Panc1 (cell line): Measurements from ENCODE around the gene EMSY.

ENCODE experiments used
- POLR2AphosphoS5 ChIP-seq: IDR thresholded peaks from 2 replicates; pipeline ENCODE4 v1.6.1; 2012; ENCODE audit warnings: mild to moderate bottlenecking, low read depth, low read length, moderate library complexity
- REST ChIP-seq, 2 experiments: IDR thresholded peaks; 2 replicates each; pipeline ENCODE4 v1.6.1; 2011 to 2012; ENCODE audit warnings: low read depth in 2 of 2, control low read depth in 1 of 2, low read length in 1 of 2, mild to moderate bottlenecking in 1 of 2, moderate library complexity in 1 of 2; ENCODE audit not compliant: insufficient read depth in 1 of 2
- SIN3A ChIP-seq: IDR thresholded peaks from 2 replicates; pipeline ENCODE4 v1.6.1; 2012; ENCODE audit warnings: low read depth, mild to moderate bottlenecking, low read length, moderate library complexity, borderline replicate concordance; ENCODE audit not compliant: insufficient read depth
- TCF7L2 ChIP-seq: IDR thresholded peaks from 2 replicates; pipeline ENCODE4 v1.6.1; 2011; ENCODE audit warnings: mild to moderate bottlenecking, low read depth, low read length, inconsistent platforms
- TF ChIP-seq, protein P1 (sequence below): fragments of 450-650 bp; IDR thresholded peaks from 2 replicates; pipeline ENCODE4 v1.5.1; 2017; ENCODE audit warnings: mild to moderate bottlenecking

GRCh38 chr11:76568621-76569020, 123.8 kb downstream of the EMSY start:
- no peak for TF ChIP-seq POLR2AphosphoS5
- TF ChIP-seq, protein P1, sequence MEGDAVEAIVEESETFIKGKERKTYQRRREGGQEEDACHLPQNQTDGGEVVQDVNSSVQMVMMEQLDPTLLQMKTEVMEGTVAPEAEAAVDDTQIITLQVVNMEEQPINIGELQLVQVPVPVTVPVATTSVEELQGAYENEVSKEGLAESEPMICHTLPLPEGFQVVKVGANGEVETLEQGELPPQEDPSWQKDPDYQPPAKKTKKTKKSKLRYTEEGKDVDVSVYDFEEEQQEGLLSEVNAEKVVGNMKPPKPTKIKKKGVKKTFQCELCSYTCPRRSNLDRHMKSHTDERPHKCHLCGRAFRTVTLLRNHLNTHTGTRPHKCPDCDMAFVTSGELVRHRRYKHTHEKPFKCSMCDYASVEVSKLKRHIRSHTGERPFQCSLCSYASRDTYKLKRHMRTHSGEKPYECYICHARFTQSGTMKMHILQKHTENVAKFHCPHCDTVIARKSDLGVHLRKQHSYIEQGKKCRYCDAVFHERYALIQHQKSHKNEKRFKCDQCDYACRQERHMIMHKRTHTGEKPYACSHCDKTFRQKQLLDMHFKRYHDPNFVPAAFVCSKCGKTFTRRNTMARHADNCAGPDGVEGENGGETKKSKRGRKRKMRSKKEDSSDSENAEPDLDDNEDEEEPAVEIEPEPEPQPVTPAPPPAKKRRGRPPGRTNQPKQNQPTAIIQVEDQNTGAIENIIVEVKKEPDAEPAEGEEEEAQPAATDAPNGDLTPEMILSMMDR, result no peak
- TF ChIP-seq REST (IDR thresholded peaks at IDR 0.05; ENCODE audit: insufficient read depth in 1 of 2, low read depth in 2 of 2, low read length in 1 of 2), result no peak
- no peak for TF ChIP-seq TCF7L2
- no peak for TF ChIP-seq SIN3A
